GM12878 (cell line): ENCODE data around the gene PGLYRP2. TPM values are rescaled to one million over a fixed set of nuclear protein-coding genes. Genes with fewer than 3 reads are reported as not detected.

Experiments used
- ATAC-seq: fragments of 200-7000 bp; cut with Tn5 transposase; 3 replicates; pipeline ENCODE4 v1.9.1; 2020; ENCODE audit warnings: mild to moderate bottlenecking, moderate library complexity
- BruUV-seq: library from RNA; stranded (reverse); fragments of 400-500 nt; replicated peaks from 2 replicates; lab custom pipeline; 2021; lab: Mats Ljungman, UMichigan
- CTCF ChIA-PET: fragments of 300-600 bp; sonication (Branson Sonifier 250); formaldehyde crosslinking; extraction: SDS; loops from one replicate; lab custom pipeline; 2021; ENCODE audit warnings: inconsistent platforms; lab: Yijun Ruan, JAX
- POLR2A ChIA-PET: fragments of 350-600 bp; formaldehyde crosslinking; extraction: SDS; loops from one replicate; lab custom pipeline; 2021; ENCODE audit warnings: inconsistent platforms; lab: Charles Lee
- RAD21 ChIA-PET: fragments of 300-600 bp; sonication (Branson Sonifier 250); formaldehyde crosslinking; loops from one replicate; lab custom pipeline; 2023; ENCODE audit warnings: antibody characterized with exemption; ENCODE audit not compliant: unreplicated experiment; lab: Charles Lee
- SMC1A ChIA-PET: fragments of 300-600 bp; sonication (Branson Sonifier 250); formaldehyde crosslinking; loops from one replicate; lab custom pipeline; 2023; ENCODE audit not compliant: unreplicated experiment, uncharacterized antibody; lab: Charles Lee
- DNase-seq: peaks from one replicate; pipeline ENCODE4 v3.0.0-alpha.2; 2011; ENCODE audit warnings: low read depth, low spot score
- FAIRE-seq: peaks from 3 replicates; lab custom pipeline; 2011; peaks lifted over from hg19 to GRCh38; lab: Jason Lieb, UNC
- H2AFZ ChIP-seq: 2 replicates; pipeline ENCODE4 v1.6.0; 2011; ENCODE audit warnings: low read depth, low read length, control low read depth; ENCODE audit not compliant: control insufficient read depth
- H3K27ac ChIP-seq: 2 replicates; pipeline ENCODE4 v1.5.1; 2011; ENCODE audit warnings: control low read depth; ENCODE audit not compliant: control insufficient read depth, insufficient read depth
- H3K27me3 ChIP-seq, 2 experiments: replicated peaks in 1 of 2; 2 replicates each; pipeline versions ENCODE4 v1.6.0 to v1.6.1; 2011; ENCODE audit warnings: low read length in 1 of 2; ENCODE audit not compliant: control insufficient read depth in 2 of 2, insufficient read depth in 2 of 2
- H3K36me3 ChIP-seq, 2 experiments: 2 replicates each; pipeline ENCODE4 v1.5.1; 2011; ENCODE audit warnings: low read length in 1 of 2; ENCODE audit not compliant: control insufficient read depth in 2 of 2, insufficient read depth in 2 of 2
- H3K4me1 ChIP-seq: 2 replicates; pipeline ENCODE4 v1.6.1; 2011; ENCODE audit warnings: mild to moderate bottlenecking, low read length, moderate library complexity, mixed read lengths; ENCODE audit not compliant: control insufficient read depth, insufficient read depth
- H3K4me2 ChIP-seq: 2 replicates; pipeline ENCODE4 v1.6.0; 2011; ENCODE audit warnings: control low read depth; ENCODE audit not compliant: control insufficient read depth, insufficient read depth
- H3K4me3 ChIP-seq: fragments of 200-600 bp; sonication (generic); 2 replicates; pipeline ENCODE4 v1.5.1; 2016
- H3K79me2 ChIP-seq: 2 replicates; pipeline ENCODE4 v1.6.0; 2011; ENCODE audit warnings: low read length; ENCODE audit not compliant: control insufficient read depth, insufficient read depth
- H3K9ac ChIP-seq: 2 replicates; pipeline ENCODE4 v1.8.0; 2011; ENCODE audit warnings: low read length, control low read depth, mixed read lengths; ENCODE audit not compliant: control insufficient read depth, insufficient read depth
- H3K9me3 ChIP-seq: replicated peaks from 3 replicates; pipeline ENCODE4 v1.5.1; 2011; ENCODE audit warnings: mild to moderate bottlenecking, low read length; ENCODE audit not compliant: control insufficient read depth, insufficient read depth
- H4K20me1 ChIP-seq: 2 replicates; pipeline ENCODE4 v1.6.0; 2011; ENCODE audit not compliant: control insufficient read depth, insufficient read depth
- ASH2L ChIP-seq: fragments of 300-600, 200-600 bp; sonication (generic); IDR thresholded peaks from 2 replicates; pipeline ENCODE4 v1.6.1; 2017; ENCODE audit warnings: low read depth, mild to moderate bottlenecking, borderline replicate concordance
- CEBPZ ChIP-seq: fragments of 150-350 bp; IDR thresholded peaks from 2 replicates; pipeline ENCODE4 v1.6.1; 2016; ENCODE audit warnings: low read depth, low read length
- CHD1 ChIP-seq: IDR thresholded peaks from 2 replicates; pipeline ENCODE4 v1.6.1; 2012; ENCODE audit warnings: low read depth, low read length, improper control_type of control experiment
- DPF2 ChIP-seq: fragments of 450-650 bp; IDR thresholded peaks from 2 replicates; pipeline ENCODE4 v1.6.1; 2017; ENCODE audit warnings: mild to moderate bottlenecking
- FOXM1 ChIP-seq: IDR thresholded peaks from 2 replicates; pipeline ENCODE4 v1.6.1; 2012; ENCODE audit warnings: low read depth, mild to moderate bottlenecking, inconsistent platforms, low read length, moderate library complexity
- IRF5 ChIP-seq: fragments of 450-650 bp; IDR thresholded peaks from 2 replicates; pipeline ENCODE4 v1.6.1; 2017; ENCODE audit warnings: borderline replicate concordance
- MTA2 ChIP-seq: fragments of 450-650 bp; IDR thresholded peaks from 2 replicates; pipeline ENCODE4 v1.6.1; 2016; ENCODE audit warnings: low read depth, mild to moderate bottlenecking, moderate library complexity
- MTA3 ChIP-seq: IDR thresholded peaks from 2 replicates; pipeline ENCODE4 v1.6.1; 2012; ENCODE audit warnings: low read length, inconsistent platforms, borderline replicate concordance
- RAD21 ChIP-seq: IDR thresholded peaks from 2 replicates; pipeline ENCODE4 v1.6.1; 2011; ENCODE audit warnings: mild to moderate bottlenecking, low read depth, low read length, moderate library complexity; ENCODE audit not compliant: insufficient read depth
- RB1 ChIP-seq: fragments of 450-650 bp; formaldehyde crosslinking; IDR thresholded peaks from 2 replicates; pipeline ENCODE4 v1.6.1; 2017; ENCODE audit warnings: mild to moderate bottlenecking, borderline replicate concordance
- SMAD1 ChIP-seq: fragments of 450-650 bp; IDR thresholded peaks from 2 replicates; pipeline ENCODE4 v1.6.1; 2018; ENCODE audit warnings: mild to moderate bottlenecking, low read depth; ENCODE audit not compliant: partially characterized antibody
- SMC3 ChIP-seq: IDR thresholded peaks from 2 replicates; pipeline ENCODE4 v1.6.1; 2011; ENCODE audit warnings: low read length, improper control_type of control experiment, borderline replicate concordance
- SPI1 ChIP-seq: IDR thresholded peaks from 2 replicates; pipeline ENCODE4 v1.6.1; 2011; ENCODE audit warnings: low read depth, mild to moderate bottlenecking, low read length, moderate library complexity, borderline replicate concordance; ENCODE audit not compliant: insufficient read depth
- TAF1 ChIP-seq: IDR thresholded peaks from 2 replicates; pipeline ENCODE4 v1.6.1; 2011; ENCODE audit warnings: mild to moderate bottlenecking, low read depth, low read length, borderline replicate concordance
- YY1 ChIP-seq: IDR thresholded peaks from 2 replicates; pipeline ENCODE4 v1.6.1; 2011; ENCODE audit warnings: low read depth, mild to moderate bottlenecking, low read length
- ZSCAN29 ChIP-seq: fragments of 450-650 bp; IDR thresholded peaks from 2 replicates; pipeline ENCODE4 v1.6.1; 2017; ENCODE audit warnings: mild to moderate bottlenecking, moderate library complexity
- WGBS: methylation state at CpG from one replicate; pipeline ENCODE4 v1.1.6; 2016; ENCODE audit warnings: low lambda C conversion rate; ENCODE audit not compliant: insufficient replicate concordance, insufficient coverage; ENCODE audit errors: missing lambda C conversion rate; 5-methylcytosine and 5-hydroxymethylcytosine counted together
- in situ Hi-C: fragments of 300-500 bp; cut with MboI; formaldehyde crosslinking; loops from 9 replicates; pipeline ENCODE4 v1.14.3; 2018; ENCODE audit warnings: mixed read lengths
- intact Hi-C: fragments of 100-400 bp; cut with micrococcal nuclease; formaldehyde crosslinking; loops from one replicate; pipeline ENCODE4 v1.14.2; 2022; ENCODE audit not compliant: unreplicated experiment
- polyA plus RNA-seq, 11 experiments: library from polyadenylated mRNA; depleted of rRNA in 4 of 11; unstranded in 6 of 11; stranded (reverse) in 5 of 11; fragments of >200 nt; fragmentation: Nextera tagmentation in 4 of 11; fragmentation: Illumina TruSeq in 1 of 11; extraction: Ambion mirVana in 4 of 11; extraction: Trizol in 1 of 11; gene quantifications; 1 replicate in 1 of 11; 2 replicates in 10 of 11; pipeline versions ENCODE4 v1.2.1 to v1.2.3, GENCODE V29; 2011 to 2016; ENCODE audit warnings: inconsistent platforms in 2 of 11, missing spikeins in 2 of 11, low read depth in 1 of 11
- total RNA-seq, 4 experiments: library from RNA; depleted of rRNA in 3 of 4; stranded (reverse); fragments of >200 nt in 3 of 4; fragmentation: Illumina TruSeq in 1 of 4; extraction: Trizol in 1 of 4; gene quantifications; 2 replicates each; pipeline versions ENCODE4 v1.2.1 to v1.2.3, GENCODE V29; 2013 to 2021

Gene PGLYRP2
- total and polyA plus RNA-seq, 10 of the 15 experiments (the other 5 are each of a cell fraction or from before 2014, with no cell fraction given), result 0.15 to 0.48 (median 0.26) TPM; not detected in 5

GRCh38 chr19:15463861-15464371, 15.4 kb downstream of the PGLYRP2 start:
- TSS peak; percentile 67 for BruUV-seq
- ChIA-PET RAD21 (interaction anchor here (0.6 to 2.3 kb wide), 5 partner anchors 14 to 287 kb away, joined by 3 to 10 read pairs (median 5); partner anchors contain the start of genes AKAP8, AKAP8L and WIZ), POLR2A (interaction anchor here (0.7 to 1.6 kb wide), 4 partner anchors 12 to 85 kb away, joined by 3 to 10 read pairs (median 5); partner anchors contain the start of gene AKAP8L), CTCF (interaction anchor here (0.6 to 1.6 kb wide), 5 partner anchors 9 to 1046 kb away, joined by 3 to 9 read pairs (median 4); partner anchors contain the start of gene AKAP8L), SMC1A (interaction anchor here (0.5 to 6.0 kb wide), 4 partner anchors 15 to 92 kb away, joined by 3 to 26 read pairs (median 4); partner anchors contain the start of genes AKAP8L and PGLYRP2)
- Histone ChIP-seq H3K27ac (peak overlapping the region; percentile 80), H3K79me2 (peaks cover 20% of the 10 kb centered on the region), H2AFZ (peak overlapping the region; percentile 70), H3K27me3 (no peaks in the 10 kb centered on the region), H4K20me1 (no peaks in the 10 kb centered on the region; the same call in 1 of the 2 replicates), H3K9me3 (no peaks in the 10 kb centered on the region), H3K4me3 (peak overlapping the region; percentile 93), H3K4me1 (peaks cover 22% of the 10 kb centered on the region), H3K36me3 (peaks cover 7 to 17% of the 10 kb centered on the region in 2 experiments), H3K4me2 (peak overlapping the region; percentile 92), H3K9ac (peak overlapping the region; percentile 69)
- DNase-seq (no peak), FAIRE-seq (no peak), ATAC-seq (peak; percentile 78)
- under 1% methylated on average over 18 of the region's 25 CpGs for WGBS
- intact Hi-C loops (loop anchor here (5.0 to 10.0 kb wide), 2 partner anchors 49 to 87 kb away; partner anchors contain the start of genes AKAP8 and AKAP8L), in situ Hi-C loops (no loop called here)
- TF ChIP-seq MTA2 (no peak), MTA3 (no peak), RB1 (peak; percentile 24; the same call in 1 of the 2 replicates), YY1 (0 out of 2 replicates have a peak, but pooled peaks have one; percentile 71), SMAD1 (no peak), TAF1 (peak; percentile 75; the same call in 1 of the 2 replicates), RAD21 (no peak), CHD1 (no peak), ZSCAN29 (no peak), CEBPZ (no peak), SMC3 (no peak), ASH2L (no peak), IRF5 (no peak), SPI1 (peak; percentile 44; the same call in 1 of the 2 replicates), DPF2 (no peak), FOXM1 (no peak)
